Measurements from ENCODE around the gene MAP3K2.

The MAP3K2 gene

DNA sequence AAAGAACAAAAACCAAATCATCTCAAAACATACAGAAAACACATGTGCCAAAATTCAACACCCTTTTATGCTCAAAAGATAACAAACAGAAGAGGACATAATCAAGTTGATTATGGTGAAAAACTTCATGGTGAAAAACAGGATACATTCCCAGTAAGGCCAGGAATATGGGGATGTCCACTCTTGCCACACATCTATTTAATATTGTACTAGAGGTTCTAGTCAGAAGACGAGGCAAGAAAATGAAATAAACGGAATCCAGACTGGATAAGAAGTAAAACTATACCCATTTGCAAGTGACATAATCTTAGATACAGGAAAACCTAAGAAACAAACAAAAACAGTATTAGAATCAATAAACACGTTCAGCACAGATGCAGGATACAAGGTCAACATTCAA is 40.8 kb downstream of the MAP3K2 start (continued):
- TF ChIP-seq ZFP3 (tag by site-specific recombination; IDR thresholded peaks at IDR 0.05; ENCODE audit: low read depth), result no peak
- TF ChIP-seq KLF16 (tag by site-specific recombination; IDR thresholded peaks at IDR 0.05), result no peak

DNA sequence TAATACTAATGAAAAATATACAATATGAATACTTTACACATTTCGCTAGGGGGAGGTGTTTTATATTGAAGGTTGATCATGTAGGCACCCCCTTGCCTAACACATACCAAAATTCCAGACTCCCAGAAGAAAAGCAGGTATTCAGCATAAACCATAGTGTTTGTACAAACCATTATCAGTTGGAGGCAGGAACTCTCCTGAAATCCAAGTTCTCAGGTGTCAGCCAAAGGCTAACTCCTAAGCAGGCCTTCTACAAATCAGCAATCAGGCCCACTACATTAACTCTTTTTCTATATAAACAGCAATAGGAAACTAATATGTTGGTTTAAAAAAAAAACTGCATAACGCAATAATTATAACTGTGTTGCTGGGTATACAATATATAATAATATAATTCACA is 44.5 kb downstream of the MAP3K2 start:
- 0 out of 2 replicates have a peak overlapping the region, but pooled peaks have one; percentile 41 for H3K27ac ChIP-seq (ENCODE audit: extremely low read depth, low read depth, low read length)
- CTCF ChIA-PET, result no interaction called here
- TF ChIP-seq ZNF670 (tag by site-specific recombination; IDR thresholded peaks at IDR 0.05; ENCODE audit: low read depth) (no peak), EGR2 (tag by site-specific recombination; IDR thresholded peaks at IDR 0.05; ENCODE audit: low read depth) (no peak), SETDB1 (IDR thresholded peaks at IDR 0.05; ENCODE audit: insufficient read length, low read length) (no peak), ZXDB (tag by site-specific recombination; IDR thresholded peaks at IDR 0.05) (no peak), ZNF391 (tag by site-specific recombination; IDR thresholded peaks at IDR 0.05; ENCODE audit: borderline replicate concordance, low read depth) (no peak), ZNF561 (tag by site-specific recombination; IDR thresholded peaks at IDR 0.05; ENCODE audit: borderline replicate concordance) (no peak), ZNF221 (tag by site-specific recombination; IDR thresholded peaks at IDR 0.05; ENCODE audit: borderline replicate concordance) (no peak), ZNF354C (tag by site-specific recombination; IDR thresholded peaks at IDR 0.05; ENCODE audit: borderline replicate concordance, low read depth) (no peak), ZBTB20 (tag by site-specific recombination; IDR thresholded peaks at IDR 0.05) (no peak), ZNF658 (tag by site-specific recombination; IDR thresholded peaks at IDR 0.05) (no peak), SP3 (tag by site-specific recombination; IDR thresholded peaks at IDR 0.05) (no peak), ZNF132 (tag by site-specific recombination; IDR thresholded peaks at IDR 0.05; ENCODE audit: borderline replicate concordance) (no peak), ZNF529 (tag by site-specific recombination; IDR thresholded peaks at IDR 0.05; ENCODE audit: insufficient replicate concordance) (no peak), ZNF140 (tag by site-specific recombination; IDR thresholded peaks at IDR 0.05) (no peak), ZNF747 (tag by site-specific recombination; IDR thresholded peaks at IDR 0.05) (no peak)
- TF ChIP-seq, protein P1, sequence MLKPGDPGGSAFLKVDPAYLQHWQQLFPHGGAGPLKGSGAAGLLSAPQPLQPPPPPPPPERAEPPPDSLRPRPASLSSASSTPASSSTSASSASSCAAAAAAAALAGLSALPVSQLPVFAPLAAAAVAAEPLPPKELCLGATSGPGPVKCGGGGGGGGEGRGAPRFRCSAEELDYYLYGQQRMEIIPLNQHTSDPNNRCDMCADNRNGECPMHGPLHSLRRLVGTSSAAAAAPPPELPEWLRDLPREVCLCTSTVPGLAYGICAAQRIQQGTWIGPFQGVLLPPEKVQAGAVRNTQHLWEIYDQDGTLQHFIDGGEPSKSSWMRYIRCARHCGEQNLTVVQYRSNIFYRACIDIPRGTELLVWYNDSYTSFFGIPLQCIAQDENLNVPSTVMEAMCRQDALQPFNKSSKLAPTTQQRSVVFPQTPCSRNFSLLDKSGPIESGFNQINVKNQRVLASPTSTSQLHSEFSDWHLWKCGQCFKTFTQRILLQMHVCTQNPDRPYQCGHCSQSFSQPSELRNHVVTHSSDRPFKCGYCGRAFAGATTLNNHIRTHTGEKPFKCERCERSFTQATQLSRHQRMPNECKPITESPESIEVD (tag by site-specific recombination; IDR thresholded peaks at IDR 0.05), result no peak
- TF ChIP-seq, protein P2, sequence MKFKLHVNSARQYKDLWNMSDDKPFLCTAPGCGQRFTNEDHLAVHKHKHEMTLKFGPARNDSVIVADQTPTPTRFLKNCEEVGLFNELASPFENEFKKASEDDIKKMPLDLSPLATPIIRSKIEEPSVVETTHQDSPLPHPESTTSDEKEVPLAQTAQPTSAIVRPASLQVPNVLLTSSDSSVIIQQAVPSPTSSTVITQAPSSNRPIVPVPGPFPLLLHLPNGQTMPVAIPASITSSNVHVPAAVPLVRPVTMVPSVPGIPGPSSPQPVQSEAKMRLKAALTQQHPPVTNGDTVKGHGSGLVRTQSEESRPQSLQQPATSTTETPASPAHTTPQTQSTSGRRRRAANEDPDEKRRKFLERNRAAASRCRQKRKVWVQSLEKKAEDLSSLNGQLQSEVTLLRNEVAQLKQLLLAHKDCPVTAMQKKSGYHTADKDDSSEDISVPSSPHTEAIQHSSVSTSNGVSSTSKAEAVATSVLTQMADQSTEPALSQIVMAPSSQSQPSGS (tag by site-specific recombination; IDR thresholded peaks at IDR 0.05; ENCODE audit: low read depth), result no peak
- TF ChIP-seq, protein P3, sequence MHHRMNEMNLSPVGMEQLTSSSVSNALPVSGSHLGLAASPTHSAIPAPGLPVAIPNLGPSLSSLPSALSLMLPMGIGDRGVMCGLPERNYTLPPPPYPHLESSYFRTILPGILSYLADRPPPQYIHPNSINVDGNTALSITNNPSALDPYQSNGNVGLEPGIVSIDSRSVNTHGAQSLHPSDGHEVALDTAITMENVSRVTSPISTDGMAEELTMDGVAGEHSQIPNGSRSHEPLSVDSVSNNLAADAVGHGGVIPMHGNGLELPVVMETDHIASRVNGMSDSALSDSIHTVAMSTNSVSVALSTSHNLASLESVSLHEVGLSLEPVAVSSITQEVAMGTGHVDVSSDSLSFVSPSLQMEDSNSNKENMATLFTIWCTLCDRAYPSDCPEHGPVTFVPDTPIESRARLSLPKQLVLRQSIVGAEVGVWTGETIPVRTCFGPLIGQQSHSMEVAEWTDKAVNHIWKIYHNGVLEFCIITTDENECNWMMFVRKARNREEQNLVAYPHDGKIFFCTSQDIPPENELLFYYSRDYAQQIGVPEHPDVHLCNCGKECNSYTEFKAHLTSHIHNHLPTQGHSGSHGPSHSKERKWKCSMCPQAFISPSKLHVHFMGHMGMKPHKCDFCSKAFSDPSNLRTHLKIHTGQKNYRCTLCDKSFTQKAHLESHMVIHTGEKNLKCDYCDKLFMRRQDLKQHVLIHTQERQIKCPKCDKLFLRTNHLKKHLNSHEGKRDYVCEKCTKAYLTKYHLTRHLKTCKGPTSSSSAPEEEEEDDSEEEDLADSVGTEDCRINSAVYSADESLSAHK (tag by site-specific recombination; IDR thresholded peaks at IDR 0.05), result no peak
- TF ChIP-seq, protein P4, sequence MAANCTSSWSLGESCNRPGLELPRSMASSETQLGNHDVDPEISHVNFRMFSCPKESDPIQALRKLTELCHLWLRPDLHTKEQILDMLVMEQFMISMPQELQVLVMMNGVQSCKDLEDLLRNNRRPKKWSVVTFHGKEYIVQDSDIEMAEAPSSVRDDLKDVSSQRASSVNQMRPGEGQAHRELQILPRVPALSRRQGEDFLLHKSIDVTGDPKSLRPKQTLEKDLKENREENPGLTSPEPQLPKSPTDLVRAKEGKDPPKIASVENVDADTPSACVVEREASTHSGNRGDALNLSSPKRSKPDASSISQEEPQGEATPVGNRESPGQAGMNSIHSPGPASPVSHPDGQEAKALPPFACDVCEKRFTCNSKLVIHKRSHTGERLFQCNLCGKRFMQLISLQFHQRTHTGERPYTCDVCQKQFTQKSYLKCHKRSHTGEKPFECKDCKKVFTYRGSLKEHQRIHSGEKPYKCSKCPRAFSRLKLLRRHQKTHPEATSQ (tag by site-specific recombination; IDR thresholded peaks at IDR 0.05), result no peak
- peaks cover 3 to 16% of the 10 kb centered on the region in 2 experiments; a peak in 2 of 3 replicates for H3K36me3 ChIP-seq (ENCODE audit: control insufficient read depth in 2 of 2, insufficient read depth in 1 of 2, low read length in 2 of 2)
- POLR2A ChIA-PET, result no interaction called here
- H3K4me1 ChIP-seq (ENCODE audit: control insufficient read depth, insufficient read depth, low read length), result peaks cover 16% of the 10 kb centered on the region
- H3K9me3 ChIP-seq (ENCODE audit: control insufficient read depth, insufficient read depth, low read depth, low read length), result no peaks in the 10 kb centered on the region
- no peak overlapping the region for H3K4me3 ChIP-seq (ENCODE audit: low read depth, low read length)
